Measurements from ENCODE around the gene CYP21A2.
"Not testable (repeated sequence)": the region's sequence is repeated elsewhere in the genome, so short reads cannot be mapped to it uniquely, and the experiment has no call there.

CYP21A2 gene

DNA sequence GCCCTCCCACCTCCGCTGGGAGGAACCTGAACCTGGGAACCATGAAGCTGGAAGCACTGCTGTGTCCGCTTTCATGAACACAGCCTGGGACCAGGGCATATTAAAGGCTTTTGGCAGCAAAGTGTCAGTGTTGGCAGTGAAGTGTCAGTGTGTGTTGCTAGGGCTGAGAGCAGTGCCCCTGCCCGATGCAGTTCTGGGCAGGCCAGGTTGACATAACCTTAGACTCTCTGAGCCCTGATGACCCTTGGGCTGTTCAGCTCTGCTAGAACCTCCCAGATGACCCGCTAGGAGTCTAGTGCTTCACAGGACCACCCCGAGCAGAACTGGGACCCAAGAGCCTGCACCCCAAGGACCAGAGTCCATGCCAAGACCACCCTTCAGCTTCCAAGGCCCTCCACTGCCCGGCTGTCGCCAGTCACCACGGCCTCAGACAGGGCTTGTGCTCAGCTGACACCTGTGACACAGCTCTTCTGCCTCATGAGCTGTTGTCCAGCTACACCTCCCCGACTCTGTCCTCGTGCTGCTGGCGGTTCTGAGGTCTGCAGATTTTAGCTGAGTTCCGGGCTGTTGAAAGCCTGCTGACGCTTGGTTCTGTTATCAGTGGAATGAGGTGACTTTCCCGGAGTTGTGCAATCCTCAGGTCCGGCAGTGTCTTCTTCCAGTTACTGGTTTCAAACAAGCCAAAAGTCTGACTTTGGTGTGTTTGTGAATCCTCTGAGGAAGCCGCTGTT lies 2.8 kb upstream of the CYP21A2 start:
- DNase-seq, result not testable (repeated sequence)

DNA sequence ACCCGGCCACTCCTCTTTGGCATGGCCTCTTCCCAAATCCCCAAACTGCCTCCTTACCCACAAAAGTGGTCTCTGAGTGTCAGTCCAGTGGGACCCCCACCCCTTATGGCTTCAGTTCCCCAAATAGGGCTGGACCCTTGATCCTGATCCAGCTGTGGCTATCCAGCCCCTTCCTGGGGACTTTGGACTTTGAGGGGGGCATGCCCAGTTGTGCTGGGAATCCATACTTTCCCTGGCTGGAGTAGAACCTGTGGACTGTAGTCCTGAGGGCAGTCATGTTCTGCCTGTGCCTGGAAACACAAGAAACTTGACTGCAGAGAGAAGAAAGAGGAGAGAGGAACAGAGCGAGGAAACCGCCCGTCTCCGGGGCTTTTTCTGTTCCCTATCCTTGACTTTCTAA lies 1.1 kb upstream of the CYP21A2 start:
- DNase-seq, result peak in 1 of 3 donors; percentile 9

DNA sequence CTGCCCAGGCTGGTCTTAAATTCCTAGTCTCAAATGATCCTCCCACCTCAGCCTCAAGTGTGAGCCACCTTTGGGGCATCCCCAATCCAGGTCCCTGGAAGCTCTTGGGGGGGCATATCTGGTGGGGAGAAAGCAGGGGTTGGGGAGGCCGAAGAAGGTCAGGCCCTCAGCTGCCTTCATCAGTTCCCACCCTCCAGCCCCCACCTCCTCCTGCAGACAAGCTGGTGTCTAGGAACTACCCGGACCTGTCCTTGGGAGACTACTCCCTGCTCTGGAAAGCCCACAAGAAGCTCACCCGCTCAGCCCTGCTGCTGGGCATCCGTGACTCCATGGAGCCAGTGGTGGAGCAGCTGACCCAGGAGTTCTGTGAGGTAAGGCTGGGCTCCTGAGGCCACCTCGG lies 663 bp downstream of the CYP21A2 start:
- not testable (repeated sequence) for DNase-seq

DNA sequence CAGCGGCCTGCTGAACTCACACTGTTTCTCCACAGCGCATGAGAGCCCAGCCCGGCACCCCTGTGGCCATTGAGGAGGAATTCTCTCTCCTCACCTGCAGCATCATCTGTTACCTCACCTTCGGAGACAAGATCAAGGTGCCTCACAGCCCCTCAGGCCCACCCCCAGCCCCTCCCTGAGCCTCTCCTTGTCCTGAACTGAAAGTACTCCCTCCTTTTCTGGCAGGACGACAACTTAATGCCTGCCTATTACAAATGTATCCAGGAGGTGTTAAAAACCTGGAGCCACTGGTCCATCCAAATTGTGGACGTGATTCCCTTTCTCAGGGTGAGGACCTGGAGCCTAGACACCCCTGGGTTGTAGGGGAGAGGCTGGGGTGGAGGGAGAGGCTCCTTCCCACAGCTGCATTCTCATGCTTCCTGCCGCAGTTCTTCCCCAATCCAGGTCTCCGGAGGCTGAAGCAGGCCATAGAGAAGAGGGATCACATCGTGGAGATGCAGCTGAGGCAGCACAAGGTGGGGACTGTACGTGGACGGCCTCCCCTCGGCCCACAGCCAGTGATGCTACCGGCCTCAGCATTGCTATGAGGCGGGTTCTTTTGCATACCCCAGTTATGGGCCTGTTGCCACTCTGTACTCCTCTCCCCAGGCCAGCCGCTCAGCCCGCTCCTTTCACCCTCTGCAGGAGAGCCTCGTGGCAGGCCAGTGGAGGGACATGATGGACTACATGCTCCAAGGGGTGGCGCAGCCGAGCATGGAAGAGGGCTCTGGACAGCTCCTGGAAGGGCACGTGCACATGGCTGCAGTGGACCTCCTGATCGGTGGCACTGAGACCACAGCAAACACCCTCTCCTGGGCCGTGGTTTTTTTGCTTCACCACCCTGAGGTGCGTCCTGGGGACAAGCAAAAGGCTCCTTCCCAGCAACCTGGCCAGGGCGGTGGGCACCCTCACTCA lies 1.4 kb downstream of the CYP21A2 start:
- DNase-seq, result not testable (repeated sequence)

DNA sequence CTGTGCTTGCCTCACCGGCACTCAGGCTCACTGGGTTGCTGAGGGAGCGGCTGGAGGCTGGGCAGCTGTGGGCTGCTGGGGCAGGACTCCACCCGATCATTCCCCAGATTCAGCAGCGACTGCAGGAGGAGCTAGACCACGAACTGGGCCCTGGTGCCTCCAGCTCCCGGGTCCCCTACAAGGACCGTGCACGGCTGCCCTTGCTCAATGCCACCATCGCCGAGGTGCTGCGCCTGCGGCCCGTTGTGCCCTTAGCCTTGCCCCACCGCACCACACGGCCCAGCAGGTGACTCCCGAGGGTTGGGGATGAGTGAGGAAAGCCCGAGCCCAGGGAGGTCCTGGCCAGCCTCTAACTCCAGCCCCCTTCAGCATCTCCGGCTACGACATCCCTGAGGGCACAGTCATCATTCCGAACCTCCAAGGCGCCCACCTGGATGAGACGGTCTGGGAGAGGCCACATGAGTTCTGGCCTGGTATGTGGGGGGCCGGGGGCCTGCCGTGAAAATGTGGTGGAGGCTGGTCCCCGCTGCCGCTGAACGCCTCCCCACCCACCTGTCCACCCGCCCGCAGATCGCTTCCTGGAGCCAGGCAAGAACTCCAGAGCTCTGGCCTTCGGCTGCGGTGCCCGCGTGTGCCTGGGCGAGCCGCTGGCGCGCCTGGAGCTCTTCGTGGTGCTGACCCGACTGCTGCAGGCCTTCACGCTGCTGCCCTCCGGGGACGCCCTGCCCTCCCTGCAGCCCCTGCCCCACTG lies 2.3 kb downstream of the CYP21A2 start:
- not testable (repeated sequence) for DNase-seq

DNA sequence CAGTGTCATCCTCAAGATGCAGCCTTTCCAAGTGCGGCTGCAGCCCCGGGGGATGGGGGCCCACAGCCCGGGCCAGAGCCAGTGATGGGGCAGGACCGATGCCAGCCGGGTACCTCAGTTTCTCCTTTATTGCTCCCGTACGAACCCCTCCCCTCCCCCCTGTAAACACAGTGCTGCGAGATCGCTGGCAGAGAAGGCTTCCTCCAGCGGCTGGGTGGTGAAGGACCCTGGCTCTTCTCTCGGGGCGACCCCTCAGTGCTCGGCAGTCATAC lies 2.8 kb downstream of the CYP21A2 start:
- DNase-seq, result not testable (repeated sequence)

DNA sequence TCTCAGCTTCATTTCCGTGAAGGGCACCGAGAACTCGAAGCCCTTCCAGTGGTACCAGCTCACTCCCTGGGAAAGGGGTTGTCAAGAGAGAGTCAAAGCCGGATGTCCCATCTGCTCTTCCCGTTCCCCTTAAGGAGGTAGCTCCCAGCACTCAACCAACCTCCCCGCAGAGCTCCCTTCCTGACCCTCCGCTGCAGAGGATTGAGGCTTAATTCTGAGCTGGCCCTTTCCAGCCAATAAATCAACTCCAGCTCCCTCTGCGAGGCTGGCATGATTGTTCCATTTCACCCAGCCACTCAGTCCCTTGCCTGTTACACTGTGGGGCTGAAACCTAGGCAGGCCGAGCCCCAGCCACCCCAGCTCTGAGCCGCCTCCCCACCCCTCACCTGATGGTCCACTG lies 3.2 kb downstream of the CYP21A2 start:
- DNase-seq, result not testable (repeated sequence)

DNA sequence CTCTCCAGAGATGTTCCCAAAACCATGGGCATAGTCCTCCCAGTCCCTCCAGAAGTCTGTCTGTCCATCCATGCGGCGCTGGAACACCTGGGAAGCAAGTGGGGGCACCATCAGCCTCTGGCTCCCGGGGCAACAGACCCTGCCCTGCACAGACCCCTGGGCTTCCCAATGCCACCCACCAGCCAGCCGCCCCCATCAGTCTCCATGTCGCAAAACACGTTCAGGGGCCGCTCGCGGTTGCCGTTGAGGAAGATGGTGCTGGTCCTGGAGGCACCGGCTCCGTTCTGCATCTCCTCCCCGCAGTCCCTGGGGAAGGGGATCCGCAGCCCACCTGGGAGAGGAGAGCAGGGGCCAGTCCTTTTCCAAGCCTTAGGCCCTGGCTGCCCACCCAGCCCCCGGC lies 4.1 kb downstream of the CYP21A2 start:
- not testable (repeated sequence) for DNase-seq

DNA sequence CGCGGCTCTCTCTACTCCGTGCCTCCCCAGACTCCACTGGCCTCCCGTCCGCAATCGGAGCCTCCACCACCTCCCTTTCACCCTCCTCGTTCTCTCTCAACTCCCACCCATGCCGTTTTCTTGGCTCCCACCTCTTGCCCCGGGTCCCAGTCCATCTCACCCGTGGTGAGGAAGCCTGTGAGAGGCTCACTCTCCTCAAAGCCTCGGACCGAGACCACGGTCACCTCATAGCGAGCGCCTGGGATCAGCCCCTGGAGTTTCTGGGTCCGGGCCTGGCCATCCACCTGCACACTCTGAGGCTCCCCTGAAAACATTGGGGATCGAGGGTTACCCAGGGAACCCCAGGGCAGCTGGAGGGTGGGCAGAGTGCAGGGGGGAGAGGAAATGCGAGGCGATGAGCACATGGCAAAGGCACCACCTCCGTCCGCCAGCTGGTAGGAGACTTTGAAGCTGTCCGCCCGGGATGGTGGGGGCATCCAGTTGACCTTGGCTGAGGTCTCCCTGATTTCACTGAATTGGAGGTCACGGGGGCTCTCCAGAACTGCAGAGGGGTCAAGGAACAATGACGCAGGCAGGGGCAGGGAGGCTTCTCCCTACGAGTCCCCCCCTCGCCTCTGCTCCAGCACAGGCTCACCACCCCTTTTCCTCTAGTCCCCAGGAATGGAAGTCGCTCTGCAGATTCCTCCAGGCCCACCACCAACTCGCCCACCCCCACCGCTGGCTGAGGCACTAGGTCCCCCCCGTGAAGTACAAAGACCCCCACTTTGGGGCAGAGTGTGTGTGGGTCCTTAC lies 5.6 kb downstream of the CYP21A2 start:
- DNase-seq, result not testable (repeated sequence)

DNA sequence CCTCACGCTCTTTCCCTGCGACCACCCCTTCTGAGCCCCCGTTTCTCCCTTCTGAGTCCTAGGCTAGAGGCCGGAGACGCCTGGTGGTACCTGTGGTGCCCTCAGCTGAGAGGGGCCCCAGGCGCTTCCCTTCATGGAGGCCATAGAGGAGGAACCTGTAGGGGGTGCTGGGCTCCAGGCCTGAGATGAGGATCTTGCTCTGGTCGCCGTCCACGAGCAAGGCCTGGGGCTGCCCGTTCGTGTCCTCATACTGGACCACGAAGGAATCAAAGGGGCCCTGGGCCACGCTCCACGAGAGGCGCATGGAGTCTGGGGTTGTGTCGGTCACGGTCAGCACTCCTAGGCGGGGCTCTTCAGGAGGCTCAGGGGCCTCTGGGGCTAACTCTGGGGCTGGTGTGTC lies 6.7 kb downstream of the CYP21A2 start:
- DNase-seq, result not testable (repeated sequence)

DNA sequence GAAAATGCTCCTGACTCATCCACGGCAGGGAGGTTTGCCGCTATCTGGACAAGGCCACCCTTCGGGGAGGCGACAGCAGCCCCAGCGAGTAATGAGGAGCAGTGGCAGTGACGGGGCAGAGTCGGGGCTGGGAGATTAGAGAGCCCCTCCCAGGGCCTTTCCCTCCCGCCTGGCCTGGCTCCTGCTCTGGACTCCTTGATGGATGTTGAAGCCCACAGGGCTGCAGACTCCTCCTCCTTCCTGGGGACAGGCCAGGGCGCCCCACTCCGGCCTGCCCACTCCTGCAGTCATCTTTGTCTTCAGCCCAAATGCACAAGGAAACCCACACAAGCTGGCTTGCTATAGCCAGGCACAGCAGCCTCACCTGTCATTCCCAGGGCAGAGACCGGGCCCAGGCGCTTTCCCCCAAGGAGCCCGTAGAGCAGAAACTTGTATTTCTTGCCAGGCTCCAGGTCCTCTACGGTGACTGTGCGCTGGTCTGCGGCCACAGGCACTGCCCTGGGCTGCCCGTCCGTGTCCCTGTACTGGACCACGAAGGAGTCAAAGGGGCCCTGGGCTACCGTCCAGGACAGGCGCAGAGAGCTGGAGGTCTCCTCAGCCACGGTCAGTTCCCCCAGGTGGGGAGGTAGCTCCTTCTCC lies 7.7 kb downstream of the CYP21A2 start:
- no peak for DNase-seq

DNA sequence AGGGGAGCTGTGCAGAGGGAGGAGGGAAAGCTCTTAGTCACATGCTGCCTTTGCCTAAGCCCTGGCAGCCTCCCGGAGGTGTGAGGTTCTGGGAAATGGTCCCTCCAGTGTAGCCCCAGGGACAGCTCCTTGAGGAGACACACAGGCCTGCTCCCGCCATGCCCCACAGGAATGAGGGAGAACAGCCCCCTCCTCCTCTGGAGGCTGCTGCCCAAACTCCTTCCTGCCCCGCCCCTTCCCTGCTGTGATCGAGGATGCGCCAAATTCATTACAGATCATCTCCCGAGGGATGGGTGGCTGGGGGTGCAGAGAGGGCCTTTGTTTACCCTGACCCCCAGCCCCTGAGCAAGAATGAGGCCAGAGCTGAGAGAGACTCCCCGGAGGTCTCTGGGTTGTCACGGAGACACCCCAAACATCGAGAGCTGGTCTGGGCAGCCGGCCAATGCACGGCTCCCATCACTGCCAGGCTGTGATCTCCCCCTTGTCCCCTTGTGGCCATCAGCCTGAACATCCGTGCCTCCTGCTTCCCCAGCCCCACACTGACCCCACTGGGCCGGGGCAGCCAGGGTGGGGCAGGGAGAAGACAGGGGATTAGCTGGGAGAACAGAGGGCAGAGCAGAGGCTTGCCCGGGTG lies 8.4 kb downstream of the CYP21A2 start:
- no peak for DNase-seq

DNA sequence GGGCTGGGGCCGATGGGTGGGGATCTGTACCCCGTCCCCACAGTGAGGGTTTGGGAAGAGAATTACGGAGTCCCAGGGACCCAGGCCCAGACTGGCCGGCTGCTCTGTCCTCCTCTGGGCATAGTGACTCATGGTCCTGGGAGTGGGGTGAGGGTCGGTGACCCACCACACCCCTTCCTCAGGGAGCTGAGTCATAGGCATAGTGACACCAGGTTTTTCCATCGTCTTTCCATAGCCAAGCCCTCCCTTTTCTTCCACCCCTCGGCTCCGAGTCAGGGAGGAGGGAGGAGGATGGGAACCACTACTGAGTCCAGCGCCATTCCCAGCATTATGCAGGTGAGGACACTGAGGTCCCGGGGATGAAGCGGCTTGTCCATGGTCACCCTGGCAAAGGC lies 8.9 kb downstream of the CYP21A2 start:
- peak in 2 of 3 donors; percentile 15 to 16 for DNase-seq

DNA sequence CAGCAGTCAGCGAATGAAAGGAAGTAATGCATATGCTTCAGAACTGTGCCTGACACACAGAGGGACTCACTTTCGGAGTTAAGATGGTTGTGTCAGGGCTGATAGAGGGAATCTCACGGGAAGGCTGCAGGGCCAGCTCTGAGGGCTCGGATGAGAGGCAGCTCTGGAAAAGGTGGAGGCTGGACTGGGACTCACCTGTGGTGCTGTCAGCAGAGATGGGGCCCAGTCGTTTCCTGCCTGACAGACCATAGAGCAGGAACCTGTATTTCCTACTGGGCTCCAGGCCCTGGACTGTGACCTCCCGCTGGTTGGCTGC lies 9.3 kb downstream of the CYP21A2 start:
- no peak for DNase-seq

DNA sequence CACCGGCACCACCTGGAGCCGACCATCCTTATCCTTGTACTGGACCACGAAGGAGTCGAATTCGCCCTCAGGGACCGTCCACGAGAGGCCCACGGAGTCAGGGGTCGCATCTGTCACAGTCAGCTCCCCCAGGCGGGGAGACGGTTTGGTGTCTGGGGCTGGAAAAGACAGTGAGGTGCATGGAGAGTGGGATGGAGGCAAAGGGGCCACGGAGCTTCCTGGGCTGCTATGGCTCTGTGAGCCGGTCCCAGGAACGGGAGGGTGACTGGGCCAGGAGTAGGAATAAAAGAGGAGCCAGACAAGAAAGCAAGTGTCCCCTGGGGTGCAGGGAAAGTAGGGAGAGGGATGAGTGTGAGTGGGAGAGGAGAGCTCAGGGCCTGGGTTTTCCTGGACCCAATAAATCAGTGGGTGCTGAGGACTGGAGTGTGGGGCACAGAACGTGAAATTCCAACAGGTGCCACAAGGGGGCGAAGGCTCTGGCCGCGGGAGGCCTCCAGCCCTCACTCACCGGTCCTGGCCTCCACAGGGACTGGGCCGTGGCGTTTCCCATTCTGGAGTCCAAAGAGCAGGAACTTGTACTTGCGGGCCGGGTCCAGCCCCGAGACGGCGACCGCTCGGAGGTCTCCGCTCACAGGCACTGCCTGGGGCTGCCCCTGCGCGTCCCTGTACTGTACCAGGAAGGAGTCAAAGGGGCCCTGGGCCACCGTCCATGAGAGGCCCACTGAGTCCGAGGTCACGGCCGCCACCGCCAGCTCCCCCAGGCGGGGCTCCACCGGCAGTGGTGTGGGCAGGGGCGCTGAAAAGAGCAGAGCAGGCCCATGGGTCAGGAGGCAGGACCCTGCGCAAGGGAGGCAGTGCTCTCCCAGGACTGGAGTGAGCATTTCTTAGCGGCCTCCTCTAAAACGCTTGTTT lies 9.9 kb downstream of the CYP21A2 start:
- peak; percentile 62 to 81 (median 77) for DNase-seq

DNA sequence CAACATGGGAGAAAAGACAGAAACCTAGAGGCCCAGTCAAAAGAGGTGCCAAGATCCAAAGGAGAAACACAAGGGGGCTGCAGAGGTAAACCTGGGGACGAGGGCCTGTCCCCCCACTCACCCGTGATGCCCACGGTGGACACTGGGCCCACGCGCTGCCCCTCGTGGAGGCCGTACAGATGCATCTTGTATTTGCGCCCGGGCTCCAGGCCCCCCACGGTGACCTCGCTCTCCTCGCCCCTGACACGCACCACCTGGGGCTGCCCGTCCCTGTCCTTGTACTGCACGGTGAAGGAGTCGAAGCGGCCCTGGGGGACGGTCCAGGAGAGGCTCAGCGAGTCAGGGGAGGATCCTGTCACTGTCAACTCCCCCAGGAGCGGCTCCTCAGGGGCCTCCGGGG lies 10.9 kb downstream of the CYP21A2 start:
- DNase-seq, result not testable (repeated sequence)

DNA sequence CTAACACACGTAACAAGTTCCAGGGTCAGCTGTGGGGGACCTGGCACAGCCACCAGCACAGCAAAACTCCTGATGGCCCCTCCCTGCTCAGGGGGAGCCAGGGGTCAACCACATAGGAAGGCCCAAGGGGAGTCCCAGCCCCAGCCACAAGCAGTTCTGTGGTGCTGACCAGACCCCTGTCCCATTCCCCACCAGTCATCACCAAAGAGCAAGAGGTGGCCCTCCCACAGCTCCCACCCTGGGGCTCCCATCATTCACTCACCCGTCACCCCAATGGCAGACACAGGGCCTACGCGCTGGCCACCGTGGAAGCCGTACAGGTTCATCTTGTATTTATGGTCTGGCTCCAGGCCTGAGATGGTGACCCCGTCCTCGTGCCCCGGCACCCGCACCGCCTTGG lies 11.5 kb downstream of the CYP21A2 start:
- DNase-seq, result not testable (repeated sequence)

DNA sequence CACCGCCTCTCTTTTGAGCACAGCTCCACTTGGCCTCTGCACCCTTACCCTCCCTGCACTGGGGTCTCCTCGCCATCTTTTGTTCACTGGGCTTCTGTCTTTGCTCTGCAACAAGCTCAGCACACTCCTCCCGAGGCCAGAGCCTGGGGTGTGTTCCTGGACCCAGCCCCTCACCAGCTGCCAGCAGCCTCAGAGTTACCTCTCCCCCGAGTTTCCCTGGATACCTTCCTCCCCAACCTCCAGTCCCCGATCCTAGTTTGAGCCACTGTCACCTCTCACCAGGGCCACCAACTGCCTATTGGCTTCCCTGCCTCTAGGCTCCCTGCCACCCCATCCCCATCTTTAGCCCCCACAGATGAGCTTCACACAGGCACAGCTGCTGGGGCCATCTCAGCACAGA lies 12.3 kb downstream of the CYP21A2 start:
- no peak for DNase-seq

DNA sequence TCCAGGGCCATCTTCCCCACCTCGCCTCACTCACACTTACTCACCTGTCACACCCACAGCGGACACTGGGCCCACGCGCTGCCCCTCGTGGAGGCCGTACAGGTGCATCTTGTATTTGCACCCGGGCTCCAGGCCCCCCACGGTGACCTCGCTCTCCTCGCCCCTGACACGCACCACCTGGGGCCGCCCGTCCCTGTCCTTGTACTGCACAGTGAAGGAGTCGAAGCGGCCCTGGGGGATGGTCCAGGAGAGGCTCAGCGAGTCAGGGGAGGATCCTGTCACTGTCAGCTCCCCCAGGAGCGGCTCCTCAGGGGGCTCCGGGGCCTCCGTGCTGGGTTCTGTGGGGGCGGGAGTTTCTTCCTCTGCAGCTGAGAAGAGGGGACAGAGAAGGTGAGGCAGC lies 14.4 kb downstream of the CYP21A2 start:
- DNase-seq, result not testable (repeated sequence)

DNA sequence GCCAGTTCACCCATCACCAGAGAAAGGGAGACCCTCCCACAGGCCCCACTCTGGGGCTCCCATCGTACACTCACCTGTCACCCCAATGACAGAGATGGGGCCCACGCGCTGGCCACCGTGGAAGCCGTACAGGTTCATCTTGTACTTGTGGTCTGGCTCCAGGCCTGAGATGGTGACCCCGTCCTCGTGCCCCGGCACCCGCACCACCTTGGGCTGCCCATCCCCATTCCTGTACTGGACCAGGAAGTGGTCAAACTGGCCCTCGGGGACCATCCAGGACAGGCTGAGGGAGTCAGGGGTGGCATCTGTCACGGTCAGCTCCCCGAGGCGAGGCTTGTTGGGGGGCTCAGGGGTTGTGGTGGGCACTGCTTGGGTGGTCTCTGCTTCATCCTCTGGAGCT lies 15.1 kb downstream of the CYP21A2 start:
- not testable (repeated sequence) for DNase-seq

DNA sequence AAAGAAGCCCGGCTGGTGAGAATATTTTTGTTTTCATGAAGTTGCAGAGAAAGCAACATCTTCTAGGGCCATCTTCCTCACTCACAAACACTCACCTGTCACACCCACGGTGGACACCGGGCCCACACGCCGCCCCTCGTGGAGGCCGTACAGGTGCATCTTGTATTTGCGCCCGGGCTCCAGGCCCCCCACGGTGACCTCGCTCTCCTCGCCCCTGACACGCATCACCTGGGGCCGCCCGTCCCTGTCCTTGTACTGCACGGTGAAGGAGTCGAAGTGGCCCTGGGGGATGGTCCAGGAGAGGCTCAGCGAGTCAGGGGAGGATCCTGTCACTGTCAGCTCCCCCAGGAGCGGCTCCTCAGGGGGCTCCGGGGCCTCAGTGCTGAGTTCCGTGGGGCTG lies 17.5 kb downstream of the CYP21A2 start:
- not testable (repeated sequence) for DNase-seq

All from suppressor macrophage treated with lipopolysaccharide for 1 hour (primary cell).